ENCODE results near the gene ABI1. TPM values are rescaled to one million over a fixed set of nuclear protein-coding genes. Genes with fewer than 3 reads are reported as not detected.
A peak's percentile ranks its signal among the peaks of the same experiment; 100 is the strongest.

The ABI1 gene
- total and polyA plus RNA-seq, 9 of the 15 experiments (the other 6 are each of a cell fraction or from before 2014, with no cell fraction given), result 22.1 to 52.3 (median 39.0) TPM

DNA sequence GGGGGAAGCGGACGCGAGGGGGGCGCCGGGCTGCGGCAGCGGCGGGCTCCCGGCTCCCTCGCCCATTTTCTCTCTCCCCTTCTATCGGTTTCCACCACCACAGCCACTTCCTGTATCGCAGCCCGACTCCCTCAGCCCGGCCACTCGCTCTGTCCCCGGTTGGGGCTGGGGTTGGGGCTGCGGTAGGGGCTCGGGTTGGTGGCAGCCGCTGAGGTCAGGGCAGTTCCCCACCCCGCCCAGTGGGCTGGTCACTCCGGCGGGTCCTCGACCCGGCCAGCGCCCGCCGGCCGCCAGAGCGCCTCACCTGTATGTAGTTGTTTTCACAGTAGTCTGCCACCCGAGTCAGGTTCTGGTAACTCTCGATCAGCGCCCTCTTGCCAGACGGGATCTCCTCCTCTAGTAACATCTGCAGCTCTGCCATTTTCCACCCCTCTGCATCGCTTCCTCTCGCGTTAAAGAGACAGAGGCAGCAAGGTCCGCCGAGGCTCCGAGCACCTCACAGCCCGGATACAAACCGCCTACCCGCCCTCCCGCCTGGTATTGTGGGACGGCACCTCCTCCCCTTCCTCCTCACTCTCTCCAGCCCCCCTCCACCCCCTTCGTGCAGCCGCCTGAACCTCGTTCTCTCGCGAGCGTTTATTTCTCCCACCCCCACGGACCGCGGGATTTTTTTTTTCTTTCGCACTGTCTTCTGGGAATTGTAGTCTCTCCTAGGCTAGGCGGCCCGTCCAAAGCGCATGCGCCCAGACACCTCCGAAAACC is at the start of gene ABI1 (continued):
- TF ChIP-seq, protein P1, sequence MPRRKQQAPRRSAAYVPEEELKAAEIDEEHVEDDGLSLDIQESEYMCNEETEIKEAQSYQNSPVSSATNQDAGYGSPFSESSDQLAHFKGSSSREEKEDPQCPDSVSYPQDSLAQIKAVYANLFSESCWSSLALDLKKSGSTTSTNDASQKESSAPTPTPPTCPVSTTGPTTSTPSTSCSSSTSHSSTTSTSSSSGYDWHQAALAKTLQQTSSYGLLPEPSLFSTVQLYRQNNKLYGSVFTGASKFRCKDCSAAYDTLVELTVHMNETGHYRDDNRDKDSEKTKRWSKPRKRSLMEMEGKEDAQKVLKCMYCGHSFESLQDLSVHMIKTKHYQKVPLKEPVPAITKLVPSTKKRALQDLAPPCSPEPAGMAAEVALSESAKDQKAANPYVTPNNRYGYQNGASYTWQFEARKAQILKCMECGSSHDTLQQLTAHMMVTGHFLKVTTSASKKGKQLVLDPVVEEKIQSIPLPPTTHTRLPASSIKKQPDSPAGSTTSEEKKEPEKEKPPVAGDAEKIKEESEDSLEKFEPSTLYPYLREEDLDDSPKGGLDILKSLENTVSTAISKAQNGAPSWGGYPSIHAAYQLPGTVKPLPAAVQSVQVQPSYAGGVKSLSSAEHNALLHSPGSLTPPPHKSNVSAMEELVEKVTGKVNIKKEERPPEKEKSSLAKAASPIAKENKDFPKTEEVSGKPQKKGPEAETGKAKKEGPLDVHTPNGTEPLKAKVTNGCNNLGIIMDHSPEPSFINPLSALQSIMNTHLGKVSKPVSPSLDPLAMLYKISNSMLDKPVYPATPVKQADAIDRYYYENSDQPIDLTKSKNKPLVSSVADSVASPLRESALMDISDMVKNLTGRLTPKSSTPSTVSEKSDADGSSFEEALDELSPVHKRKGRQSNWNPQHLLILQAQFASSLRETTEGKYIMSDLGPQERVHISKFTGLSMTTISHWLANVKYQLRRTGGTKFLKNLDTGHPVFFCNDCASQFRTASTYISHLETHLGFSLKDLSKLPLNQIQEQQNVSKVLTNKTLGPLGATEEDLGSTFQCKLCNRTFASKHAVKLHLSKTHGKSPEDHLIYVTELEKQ (CRISPR knock-in tag; IDR thresholded peaks at IDR 0.05), result no peak
- TF ChIP-seq, protein P2, sequence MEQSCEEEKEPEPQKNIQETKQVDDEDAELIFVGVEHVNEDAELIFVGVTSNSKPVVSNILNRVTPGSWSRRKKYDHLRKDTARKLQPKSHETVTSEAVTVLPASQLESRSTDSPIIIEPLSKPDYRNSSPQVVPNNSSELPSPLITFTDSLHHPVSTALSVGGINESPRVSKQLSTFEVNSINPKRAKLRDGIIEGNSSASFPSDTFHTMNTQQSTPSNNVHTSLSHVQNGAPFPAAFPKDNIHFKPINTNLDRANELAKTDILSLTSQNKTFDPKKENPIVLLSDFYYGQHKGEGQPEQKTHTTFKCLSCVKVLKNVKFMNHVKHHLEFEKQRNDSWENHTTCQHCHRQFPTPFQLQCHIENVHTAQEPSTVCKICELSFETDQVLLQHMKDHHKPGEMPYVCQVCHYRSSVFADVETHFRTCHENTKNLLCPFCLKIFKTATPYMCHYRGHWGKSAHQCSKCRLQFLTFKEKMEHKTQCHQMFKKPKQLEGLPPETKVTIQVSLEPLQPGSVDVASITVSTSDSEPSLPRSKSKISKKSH (CRISPR knock-in tag; IDR thresholded peaks at IDR 0.05), result no peak
- no peak for TF ChIP-seq SREBF2 (CRISPR knock-in tag; IDR thresholded peaks at IDR 0.05)
- TF ChIP-seq THRAP3 (IDR thresholded peaks at IDR 0.05; ENCODE audit: borderline replicate concordance), result no peak
- TF ChIP-seq, protein P3, sequence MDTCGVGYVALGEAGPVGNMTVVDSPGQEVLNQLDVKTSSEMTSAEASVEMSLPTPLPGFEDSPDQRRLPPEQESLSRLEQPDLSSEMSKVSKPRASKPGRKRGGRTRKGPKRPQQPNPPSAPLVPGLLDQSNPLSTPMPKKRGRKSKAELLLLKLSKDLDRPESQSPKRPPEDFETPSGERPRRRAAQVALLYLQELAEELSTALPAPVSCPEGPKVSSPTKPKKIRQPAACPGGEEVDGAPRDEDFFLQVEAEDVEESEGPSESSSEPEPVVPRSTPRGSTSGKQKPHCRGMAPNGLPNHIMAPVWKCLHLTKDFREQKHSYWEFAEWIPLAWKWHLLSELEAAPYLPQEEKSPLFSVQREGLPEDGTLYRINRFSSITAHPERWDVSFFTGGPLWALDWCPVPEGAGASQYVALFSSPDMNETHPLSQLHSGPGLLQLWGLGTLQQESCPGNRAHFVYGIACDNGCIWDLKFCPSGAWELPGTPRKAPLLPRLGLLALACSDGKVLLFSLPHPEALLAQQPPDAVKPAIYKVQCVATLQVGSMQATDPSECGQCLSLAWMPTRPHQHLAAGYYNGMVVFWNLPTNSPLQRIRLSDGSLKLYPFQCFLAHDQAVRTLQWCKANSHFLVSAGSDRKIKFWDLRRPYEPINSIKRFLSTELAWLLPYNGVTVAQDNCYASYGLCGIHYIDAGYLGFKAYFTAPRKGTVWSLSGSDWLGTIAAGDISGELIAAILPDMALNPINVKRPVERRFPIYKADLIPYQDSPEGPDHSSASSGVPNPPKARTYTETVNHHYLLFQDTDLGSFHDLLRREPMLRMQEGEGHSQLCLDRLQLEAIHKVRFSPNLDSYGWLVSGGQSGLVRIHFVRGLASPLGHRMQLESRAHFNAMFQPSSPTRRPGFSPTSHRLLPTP (IDR thresholded peaks at IDR 0.05; ENCODE audit: borderline replicate concordance, extremely low read depth, insufficient read length), result no peak
- no peak for TF ChIP-seq SMC3 (conservative IDR thresholded peaks at IDR 0.05; ENCODE audit: insufficient read depth, low read depth, low read length)
- peak; percentile 69; the same call in 1 of the 2 replicates for TF ChIP-seq NFRKB (IDR thresholded peaks at IDR 0.05; ENCODE audit: low read depth)
- no peak for TF ChIP-seq ILK (tag; IDR thresholded peaks at IDR 0.05; ENCODE audit: borderline replicate concordance, low read depth)
- TF ChIP-seq, protein P4, sequence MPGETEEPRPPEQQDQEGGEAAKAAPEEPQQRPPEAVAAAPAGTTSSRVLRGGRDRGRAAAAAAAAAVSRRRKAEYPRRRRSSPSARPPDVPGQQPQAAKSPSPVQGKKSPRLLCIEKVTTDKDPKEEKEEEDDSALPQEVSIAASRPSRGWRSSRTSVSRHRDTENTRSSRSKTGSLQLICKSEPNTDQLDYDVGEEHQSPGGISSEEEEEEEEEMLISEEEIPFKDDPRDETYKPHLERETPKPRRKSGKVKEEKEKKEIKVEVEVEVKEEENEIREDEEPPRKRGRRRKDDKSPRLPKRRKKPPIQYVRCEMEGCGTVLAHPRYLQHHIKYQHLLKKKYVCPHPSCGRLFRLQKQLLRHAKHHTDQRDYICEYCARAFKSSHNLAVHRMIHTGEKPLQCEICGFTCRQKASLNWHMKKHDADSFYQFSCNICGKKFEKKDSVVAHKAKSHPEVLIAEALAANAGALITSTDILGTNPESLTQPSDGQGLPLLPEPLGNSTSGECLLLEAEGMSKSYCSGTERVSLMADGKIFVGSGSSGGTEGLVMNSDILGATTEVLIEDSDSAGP (CRISPR knock-in tag; IDR thresholded peaks at IDR 0.05), result peak; percentile 89
- TF ChIP-seq, protein P5, sequence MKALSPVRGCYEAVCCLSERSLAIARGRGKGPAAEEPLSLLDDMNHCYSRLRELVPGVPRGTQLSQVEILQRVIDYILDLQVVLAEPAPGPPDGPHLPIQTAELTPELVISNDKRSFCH (CRISPR knock-in tag; IDR thresholded peaks at IDR 0.05), result no peak
- TF ChIP-seq, protein P5 (tag; IDR thresholded peaks at IDR 0.05), result no peak
- TF ChIP-seq TRIM28 (IDR thresholded peaks at IDR 0.05), result no peak
- TF ChIP-seq KDM5B (IDR thresholded peaks at IDR 0.05; ENCODE audit: insufficient replicate concordance, low read depth, low read length), result peak; percentile 93
- no peak for TF ChIP-seq ARID3B (CRISPR knock-in tag; IDR thresholded peaks at IDR 0.05; ENCODE audit: borderline replicate concordance)
